ENCODE data around the gene TMEM186.

GRCh38 chr16:8807189-8807588 lies 9.8 kb upstream of the TMEM186 start:
- TF ChIP-seq POLR2A (IDR thresholded peaks at IDR 0.05) (no peak), CTCF (IDR thresholded peaks at IDR 0.05) (no peak)

Measured in gastroesophageal sphincter (tissue), 3 donors.